PC-9 (cell line): ENCODE measurements around the gene ZNF778. TPM values are rescaled to one million over a fixed set of nuclear protein-coding genes. Genes with fewer than 3 reads are reported as not detected.

Experiments used
- BruUV-seq: library from RNA; stranded (reverse); fragments of 400-500 nt; replicated peaks from 2 replicates; lab custom pipeline; 2021; lab: Mats Ljungman, UMichigan
- CTCF ChIA-PET: fragments of 300-600 bp; sonication (Branson Sonifier 250); formaldehyde crosslinking; loops from one replicate; lab custom pipeline; 2022; ENCODE audit warnings: antibody characterized with exemption; lab: Charles Lee
- POLR2A ChIA-PET: fragments of 300-600 bp; sonication (Branson Sonifier 250); formaldehyde crosslinking; loops from one replicate; lab custom pipeline; 2022; ENCODE audit warnings: antibody characterized with exemption; ENCODE audit not compliant: unreplicated experiment; lab: Charles Lee
- DNase-seq, 2 experiments: peaks; one replicate each; pipeline versions ENCODE4 v3.0.0 to v3.0.0-alpha.2; 2015 to 2022; ENCODE audit warnings: mixed read lengths in 1 of 2
- H2AFZ ChIP-seq: fragments of 200-600 bp; sonication (generic); 2 replicates; pipeline ENCODE4 v1.8.1; 2017; ENCODE audit warnings: antibody characterized with exemption
- H3F3A ChIP-seq: fragments of 200-600 bp; sonication (generic); 2 replicates; pipeline ENCODE4 v1.8.1; 2017; ENCODE audit warnings: antibody characterized with exemption, mild to moderate bottlenecking, low read depth; ENCODE audit not compliant: insufficient read depth
- H3K27ac ChIP-seq: fragments of 200-600 bp; sonication (generic); 2 replicates; pipeline ENCODE4 v1.6.1; 2016; ENCODE audit warnings: mixed run types
- H3K27me3 ChIP-seq: fragments of 200-600 bp; sonication (generic); 2 replicates; pipeline ENCODE4 v1.6.1; 2016; ENCODE audit warnings: low read depth, mixed run types; ENCODE audit not compliant: insufficient read depth
- H3K36me3 ChIP-seq: fragments of 200-600 bp; sonication (generic); 2 replicates; pipeline ENCODE4 v1.6.1; 2016; ENCODE audit warnings: low read depth, mixed run types
- H3K4me1 ChIP-seq: fragments of 200-600 bp; sonication (generic); replicated peaks from 2 replicates; pipeline ENCODE4 v1.6.1; 2016; ENCODE audit warnings: mixed run types; ENCODE audit not compliant: insufficient read depth
- H3K4me2 ChIP-seq: fragments of 200-600 bp; sonication (generic); 2 replicates; pipeline ENCODE4 v1.6.1; 2017; ENCODE audit warnings: mixed run types
- H3K4me3 ChIP-seq: fragments of 200-600 bp; sonication (generic); 2 replicates; pipeline ENCODE4 v1.6.1; 2016; ENCODE audit warnings: mixed run types
- H3K79me2 ChIP-seq: fragments of 200-600 bp; sonication (generic); 2 replicates; pipeline ENCODE4 v1.6.1; 2017; ENCODE audit warnings: low read depth, mixed run types
- H3K9me2 ChIP-seq: fragments of 200-600 bp; sonication (generic); 2 replicates; pipeline ENCODE4 v1.8.1; 2017; ENCODE audit warnings: mild to moderate bottlenecking; ENCODE audit not compliant: insufficient read depth
- H3K9me3 ChIP-seq: fragments of 200-600 bp; sonication (generic); 2 replicates; pipeline ENCODE4 v1.8.1; 2016; ENCODE audit warnings: low read depth; ENCODE audit not compliant: insufficient read depth
- H4K20me1 ChIP-seq: fragments of 200-600 bp; sonication (generic); 2 replicates; pipeline ENCODE4 v1.8.1; 2017; ENCODE audit not compliant: insufficient read depth
- EZH2 ChIP-seq: fragments of 200-600 bp; sonication (generic); IDR thresholded peaks from 2 replicates; pipeline ENCODE4 v1.8.0; 2017; ENCODE audit warnings: antibody characterized with exemption, low read depth
- intact Hi-C: fragments of 100-400 bp; cut with micrococcal nuclease; formaldehyde crosslinking; loops from one replicate; pipeline ENCODE4 v1.10.0; 2022; ENCODE audit not compliant: unreplicated experiment
- total RNA-seq: library from RNA; stranded (reverse); gene quantifications from 2 replicates; pipeline ENCODE4 v1.2.3, GENCODE V29; 2021
- TF ChIP-seq, protein P1 (sequence below): fragments of 200-600 bp; sonication (generic); conservative IDR thresholded peaks from 2 replicates; pipeline ENCODE4 v1.6.1; 2017; ENCODE audit warnings: mixed run types, antibody characterized with exemption, mild to moderate bottlenecking, moderate library complexity

Gene ZNF778
- total RNA-seq, 1 experiment from 2014 or later: 9.5 TPM

DNA sequence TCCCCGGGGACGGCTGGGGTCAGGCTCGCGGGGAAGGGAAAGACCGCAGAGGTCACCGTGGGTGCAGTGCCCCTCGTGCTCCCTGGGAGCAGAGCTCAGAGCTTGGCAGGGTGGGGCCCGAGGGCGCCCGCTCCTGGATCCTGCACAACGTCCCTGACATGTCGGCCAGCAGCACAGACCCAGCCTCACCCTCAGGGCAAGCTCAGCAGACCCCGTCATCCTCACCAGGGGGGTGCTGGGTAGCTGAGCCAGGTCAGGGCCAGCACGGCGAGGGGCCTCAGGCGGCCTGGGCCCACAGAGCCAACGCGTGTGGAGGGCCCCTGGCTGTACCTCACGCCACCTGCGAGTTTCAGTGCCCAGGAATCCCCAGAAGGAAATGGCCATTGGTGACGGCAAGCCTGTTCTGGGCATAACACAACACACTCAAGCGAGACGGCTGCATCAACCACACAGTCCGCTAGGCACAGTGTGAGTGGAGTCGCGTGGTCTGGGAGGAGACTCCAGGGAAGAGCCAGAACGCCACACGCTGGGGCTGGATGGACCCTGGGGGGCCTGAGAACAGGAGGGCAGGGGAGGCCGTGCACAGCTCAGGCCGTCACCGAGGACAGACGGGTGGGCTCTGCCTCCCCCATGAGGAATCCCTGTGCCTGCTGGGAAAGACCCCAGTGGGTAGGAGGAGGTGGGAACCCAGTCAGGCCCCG is 60.3 kb downstream of the ZNF778 start:
- no peak for DNase-seq
- POLR2A ChIA-PET: no interaction called here
- H3K4me3 ChIP-seq: no peak overlapping the region
- H3K9me2 ChIP-seq: no peaks in the 10 kb centered on the region
- no TSS peak for BruUV-seq
- TF ChIP-seq, protein P1, sequence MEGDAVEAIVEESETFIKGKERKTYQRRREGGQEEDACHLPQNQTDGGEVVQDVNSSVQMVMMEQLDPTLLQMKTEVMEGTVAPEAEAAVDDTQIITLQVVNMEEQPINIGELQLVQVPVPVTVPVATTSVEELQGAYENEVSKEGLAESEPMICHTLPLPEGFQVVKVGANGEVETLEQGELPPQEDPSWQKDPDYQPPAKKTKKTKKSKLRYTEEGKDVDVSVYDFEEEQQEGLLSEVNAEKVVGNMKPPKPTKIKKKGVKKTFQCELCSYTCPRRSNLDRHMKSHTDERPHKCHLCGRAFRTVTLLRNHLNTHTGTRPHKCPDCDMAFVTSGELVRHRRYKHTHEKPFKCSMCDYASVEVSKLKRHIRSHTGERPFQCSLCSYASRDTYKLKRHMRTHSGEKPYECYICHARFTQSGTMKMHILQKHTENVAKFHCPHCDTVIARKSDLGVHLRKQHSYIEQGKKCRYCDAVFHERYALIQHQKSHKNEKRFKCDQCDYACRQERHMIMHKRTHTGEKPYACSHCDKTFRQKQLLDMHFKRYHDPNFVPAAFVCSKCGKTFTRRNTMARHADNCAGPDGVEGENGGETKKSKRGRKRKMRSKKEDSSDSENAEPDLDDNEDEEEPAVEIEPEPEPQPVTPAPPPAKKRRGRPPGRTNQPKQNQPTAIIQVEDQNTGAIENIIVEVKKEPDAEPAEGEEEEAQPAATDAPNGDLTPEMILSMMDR: no peak
- TF ChIP-seq EZH2: no peak
- H3K27ac ChIP-seq: no peak overlapping the region
- intact Hi-C loops: no loop called here
- H3K4me1 ChIP-seq: no peaks in the 10 kb centered on the region
- H2AFZ ChIP-seq: no peak overlapping the region
- no peaks in the 10 kb centered on the region for H3K79me2 ChIP-seq
- H3F3A ChIP-seq: peaks cover 6% of the 10 kb centered on the region; the same call in 1 of the 2 replicates
- CTCF ChIA-PET: no interaction called here
- H4K20me1 ChIP-seq: peaks cover 75% of the 10 kb centered on the region
- no peak overlapping the region for H3K4me2 ChIP-seq
- peaks cover 17% of the 10 kb centered on the region for H3K36me3 ChIP-seq
- H3K9me3 ChIP-seq: no peaks in the 10 kb centered on the region
- H3K27me3 ChIP-seq: no peaks in the 10 kb centered on the region

DNA sequence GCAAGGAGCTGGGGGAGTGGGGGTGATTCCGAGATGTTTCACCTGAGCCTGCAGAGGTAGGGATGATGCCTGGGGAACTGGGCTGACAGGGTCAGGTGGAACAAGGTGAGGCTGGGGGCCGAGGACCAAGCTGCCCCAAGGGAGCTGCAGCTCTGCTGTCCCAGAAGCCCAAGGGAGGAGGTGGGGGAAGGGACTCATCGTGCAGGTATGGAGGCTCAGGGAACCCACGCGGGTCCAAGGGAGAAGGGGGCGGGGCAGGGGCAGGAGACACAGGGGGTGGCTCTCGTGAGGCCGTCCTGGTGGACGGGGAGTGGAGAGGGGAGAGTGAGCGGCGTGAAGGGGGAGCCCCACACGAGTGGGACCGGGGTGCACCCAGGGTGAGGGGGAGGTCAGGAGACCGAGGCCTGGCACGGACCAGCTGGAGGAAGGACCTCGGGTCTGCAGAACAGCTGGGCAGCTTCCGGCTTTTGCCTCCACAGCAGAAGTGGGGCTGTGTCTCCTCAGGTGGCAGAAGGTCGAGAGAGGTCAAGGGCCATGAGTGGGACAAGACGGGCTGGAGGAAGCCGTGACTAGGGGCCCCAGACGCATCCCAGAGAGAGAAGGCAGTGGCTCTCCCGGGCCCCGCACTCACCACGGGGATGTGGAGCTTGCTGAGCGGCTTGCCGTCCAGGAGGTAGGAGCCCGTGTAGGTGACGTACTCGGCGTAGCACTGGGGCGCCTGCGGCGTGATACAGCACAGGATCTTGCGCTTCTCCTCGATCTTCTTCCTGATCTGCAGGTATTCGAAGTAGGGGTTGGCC is 61.1 kb downstream of the ZNF778 start:
- TF ChIP-seq, protein P1: no peak
- no peak for TF ChIP-seq EZH2
- Histone ChIP-seq H3K79me2 (no peaks in the 10 kb centered on the region), H3K4me2 (no peak overlapping the region), H3K36me3 (peaks cover 10% of the 10 kb centered on the region), H3F3A (peaks cover 11% of the 10 kb centered on the region; the same call in 1 of the 2 replicates), H3K4me1 (no peaks in the 10 kb centered on the region), H4K20me1 (peaks cover 75% of the 10 kb centered on the region), H3K27me3 (no peaks in the 10 kb centered on the region), H2AFZ (no peak overlapping the region), H3K9me3 (no peaks in the 10 kb centered on the region), H3K4me3 (no peak overlapping the region), H3K27ac (no peak overlapping the region), H3K9me2 (no peaks in the 10 kb centered on the region)
- intact Hi-C loops: no loop called here
- CTCF ChIA-PET: no interaction called here
- POLR2A ChIA-PET: no interaction called here
- DNase-seq: no peak
- BruUV-seq: no TSS peak

DNA sequence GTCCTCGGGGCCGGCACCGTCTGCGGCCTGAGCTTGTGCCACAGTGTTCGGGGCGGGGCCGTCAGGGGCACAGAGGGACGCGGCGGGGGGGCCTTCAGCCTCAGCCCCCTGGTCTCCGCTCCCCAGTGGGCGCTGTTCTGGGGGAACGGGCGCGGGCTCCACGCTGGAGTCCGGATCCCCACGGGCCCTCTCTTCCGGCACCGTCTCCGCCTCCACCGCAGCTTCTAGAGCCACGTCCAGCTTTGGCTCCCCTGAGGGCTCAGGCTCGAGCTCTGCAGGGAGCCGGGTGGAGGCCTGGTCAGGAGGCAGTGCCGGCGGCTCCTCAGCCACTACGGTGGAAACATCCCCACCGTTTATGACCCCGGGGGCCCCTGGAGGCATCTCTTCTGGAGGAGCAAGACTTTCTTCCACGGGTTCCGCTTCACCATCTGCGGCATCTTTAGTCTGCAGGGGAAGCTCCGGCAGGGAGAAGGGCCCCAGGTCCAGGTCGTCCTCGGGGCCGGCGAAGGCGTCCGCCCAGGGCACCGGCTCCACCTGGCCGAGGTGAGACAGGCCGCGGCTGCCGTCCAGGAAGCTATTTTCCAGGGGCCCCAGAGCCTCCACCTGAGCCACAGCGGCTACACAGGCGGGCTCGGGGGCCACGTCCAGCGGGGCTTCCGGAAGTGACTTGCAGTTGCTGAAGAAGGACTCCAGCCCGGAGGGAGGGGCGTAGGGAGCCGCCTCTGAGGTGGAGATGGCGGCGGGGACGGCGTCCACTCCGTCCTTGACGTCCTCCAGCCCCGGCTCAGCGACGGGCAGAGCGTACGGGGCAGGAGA is 62.4 kb downstream of the ZNF778 start:
- H3K79me2 ChIP-seq: no peaks in the 10 kb centered on the region
- H3K27ac ChIP-seq: no peak overlapping the region
- H3K9me2 ChIP-seq: no peaks in the 10 kb centered on the region
- DNase-seq: no peak
- BruUV-seq: no TSS peak
- intact Hi-C loops: no loop called here
- H3K36me3 ChIP-seq: peaks cover 5% of the 10 kb centered on the region
- no peaks in the 10 kb centered on the region for H3K4me1 ChIP-seq
- peaks cover 19% of the 10 kb centered on the region; the same call in 1 of the 2 replicates for H3F3A ChIP-seq
- no peak overlapping the region for H3K4me3 ChIP-seq
- ChIA-PET CTCF (no interaction called here), POLR2A (no interaction called here)
- H3K9me3 ChIP-seq: no peaks in the 10 kb centered on the region
- no peak overlapping the region for H3K4me2 ChIP-seq
- no peaks in the 10 kb centered on the region for H3K27me3 ChIP-seq
- TF ChIP-seq, protein P1: no peak
- TF ChIP-seq EZH2: no peak
- H4K20me1 ChIP-seq: peaks cover 69% of the 10 kb centered on the region
- H2AFZ ChIP-seq: no peak overlapping the region
